PC-3 (cell line): ENCODE results near the gene FES. TPM values are rescaled to one million over a fixed set of nuclear protein-coding genes. Genes with fewer than 3 reads are reported as not detected.

ENCODE experiments used
- ATAC-seq: fragments of 200-7000 bp; cut with Tn5 transposase; 2 replicates; pipeline ENCODE4 v1.9.1; 2020; ENCODE audit warnings: mild to moderate bottlenecking, moderate library complexity
- BruUV-seq: library from RNA; stranded (reverse); fragments of 400-500 nt; replicated peaks from 2 replicates; lab custom pipeline; 2021; lab: Mats Ljungman, UMichigan
- CTCF ChIA-PET: fragments of 300-600 bp; sonication (Branson Sonifier 250); formaldehyde crosslinking; loops from one replicate; lab custom pipeline; 2022; ENCODE audit warnings: antibody characterized with exemption; lab: Charles Lee
- POLR2A ChIA-PET: fragments of 300-600 bp; sonication (Branson Sonifier 250); formaldehyde crosslinking; loops from one replicate; lab custom pipeline; 2022; ENCODE audit warnings: antibody characterized with exemption; ENCODE audit not compliant: unreplicated experiment; lab: Charles Lee
- DNase-seq: peaks from one replicate; pipeline ENCODE4 v3.0.0-alpha.2; 2015
- H2AFZ ChIP-seq: fragments of 300-600 bp; sonication (generic); 2 replicates; pipeline ENCODE4 v1.6.0; 2016; ENCODE audit warnings: antibody characterized with exemption, low read length
- H3F3A ChIP-seq: fragments of 300-600 bp; sonication (generic); one replicate; pipeline ENCODE4 v1.6.0; 2017; ENCODE audit warnings: antibody characterized with exemption, low read length, control low read depth, mild to moderate bottlenecking; ENCODE audit not compliant: unreplicated experiment
- H3K27ac ChIP-seq: fragments of 300-600 bp; sonication (generic); 2 replicates; pipeline ENCODE4 v1.5.1; 2016; ENCODE audit warnings: mild to moderate bottlenecking, low read length
- H3K27me3 ChIP-seq: fragments of 300-600 bp; sonication (generic); 2 replicates; pipeline ENCODE4 v1.6.1; 2016; ENCODE audit warnings: low read length, mixed read lengths
- H3K36me3 ChIP-seq: fragments of 300-600 bp; sonication (generic); 2 replicates; pipeline ENCODE4 v1.6.1; 2016; ENCODE audit warnings: low read depth, mixed run types, low read length, mixed read lengths
- H3K4me1 ChIP-seq: fragments of 300-600 bp; sonication (generic); 2 replicates; pipeline ENCODE4 v1.5.1; 2016; ENCODE audit warnings: low read length; ENCODE audit not compliant: insufficient read depth
- H3K4me2 ChIP-seq: fragments of 300-600 bp; sonication (generic); 2 replicates; pipeline ENCODE4 v1.6.0; 2016; ENCODE audit warnings: low read length
- H3K4me3 ChIP-seq: fragments of 300-600 bp; sonication (generic); 2 replicates; pipeline ENCODE4 v1.5.1; 2016; ENCODE audit warnings: mild to moderate bottlenecking, low read length, mixed read lengths
- H3K79me2 ChIP-seq: fragments of 300-600 bp; sonication (generic); 2 replicates; pipeline ENCODE4 v1.6.1; 2017; ENCODE audit warnings: low read length, mixed read lengths
- H3K9ac ChIP-seq: fragments of 300-600 bp; sonication (generic); 2 replicates; pipeline ENCODE4 v1.6.0; 2016; ENCODE audit warnings: mild to moderate bottlenecking, low read length
- H3K9me2 ChIP-seq: fragments of 300-600 bp; sonication (generic); replicated peaks from 2 replicates; pipeline ENCODE4 v1.6.1; 2016; ENCODE audit warnings: mixed run types, low read length, mixed read lengths
- H3K9me3 ChIP-seq: fragments of 300-600 bp; sonication (generic); 2 replicates; pipeline ENCODE4 v1.6.1; 2016; ENCODE audit warnings: low read length, mixed read lengths
- H4K20me1 ChIP-seq: fragments of 300-600 bp; sonication (generic); 2 replicates; pipeline ENCODE4 v1.6.1; 2016; ENCODE audit warnings: low read length, mixed read lengths
- CTCF ChIP-seq: fragments of 300-600 bp; sonication (generic); conservative IDR thresholded peaks from 2 replicates; pipeline ENCODE4 v1.5.1; 2017; ENCODE audit warnings: antibody characterized with exemption, low read depth, mild to moderate bottlenecking, low read length
- EZH2 ChIP-seq: fragments of 300-600 bp; sonication (generic); IDR thresholded peaks from one replicate; pipeline ENCODE4 v1.6.1; 2017; ENCODE audit warnings: antibody characterized with exemption, mild to moderate bottlenecking, low read length; ENCODE audit not compliant: unreplicated experiment
- EZH2phosphoT487 ChIP-seq: fragments of 300-600 bp; sonication (generic); IDR thresholded peaks from 2 replicates; pipeline ENCODE4 v1.6.1; 2018; ENCODE audit warnings: mild to moderate bottlenecking, antibody characterized with exemption, low read length, borderline replicate concordance
- intact Hi-C: fragments of 100-400 bp; cut with micrococcal nuclease; formaldehyde crosslinking; loops from 2 replicates; pipeline ENCODE4 v1.9.0; 2023
- total RNA-seq: library from RNA; depleted of rRNA; stranded (reverse); fragments of >200 nt; gene quantifications from 2 replicates; pipeline ENCODE4 v1.2.3, GENCODE V29; 2014

The FES gene
- total RNA-seq, 1 experiment from 2014 or later, result 2.8 TPM

- Histone ChIP-seq H3K27me3 (no peaks in the 10 kb centered on the region), H2AFZ (no peak overlapping the region), H3K9me2 (no peaks in the 10 kb centered on the region), H3K4me1 (no peaks in the 10 kb centered on the region), H3K4me3 (no peak overlapping the region), H3K4me2 (no peak overlapping the region), H3K79me2 (peaks cover 4% of the 10 kb centered on the region; the same call in 1 of the 2 replicates), H3K9ac (no peak overlapping the region), H3K36me3 (peaks cover 11% of the 10 kb centered on the region), H3F3A (no peaks in the 10 kb centered on the region), H3K27ac (no peak overlapping the region), H3K9me3 (no peaks in the 10 kb centered on the region), H4K20me1 (no peaks in the 10 kb centered on the region)
- CTCF ChIA-PET, result no interaction called here
- POLR2A ChIA-PET, result no interaction called here
- ATAC-seq (no peak), DNase-seq (no peak)
- intact Hi-C loops, result no loop called here
- TF ChIP-seq CTCF, result no peak
- no TSS peak for BruUV-seq
Measured at GRCh38 chr15:90909976-90910375, 25.7 kb downstream of the FES start.

GRCh38 chr15:90910441-90911301, 26.4 kb downstream of the FES start:
- H3K4me1 ChIP-seq, result no peaks in the 10 kb centered on the region
- H3K4me3 ChIP-seq, result no peak overlapping the region
- no peak overlapping the region for H3K4me2 ChIP-seq
- no peak for TF ChIP-seq EZH2phosphoT487
- DNase-seq (no peak), ATAC-seq (no peak)
- no peaks in the 10 kb centered on the region for H3K79me2 ChIP-seq
- H3K36me3 ChIP-seq, result peaks cover 7% of the 10 kb centered on the region
- POLR2A ChIA-PET, result no interaction called here
- H3F3A ChIP-seq, result no peaks in the 10 kb centered on the region
- H3K27me3 ChIP-seq, result no peaks in the 10 kb centered on the region
- CTCF ChIA-PET, result no interaction called here
- H3K9me2 ChIP-seq, result no peaks in the 10 kb centered on the region
- no peak overlapping the region for H3K27ac ChIP-seq
- BruUV-seq, result no TSS peak
- intact Hi-C loops, result no loop called here
- H2AFZ ChIP-seq, result no peak overlapping the region
- H4K20me1 ChIP-seq, result no peaks in the 10 kb centered on the region
- H3K9me3 ChIP-seq, result no peaks in the 10 kb centered on the region
- no peak overlapping the region for H3K9ac ChIP-seq

GRCh38 chr15:90911302-90911623, 27.0 kb downstream of the FES start:
- no peaks in the 10 kb centered on the region for H3F3A ChIP-seq
- H3K4me2 ChIP-seq, result no peak overlapping the region
- ChIA-PET CTCF (no interaction called here), POLR2A (no interaction called here)
- ATAC-seq (no peak), DNase-seq (no peak)
- no peak overlapping the region for H3K4me3 ChIP-seq
- no peaks in the 10 kb centered on the region for H3K9me2 ChIP-seq
- intact Hi-C loops, result no loop called here
- H3K36me3 ChIP-seq, result peaks cover 7% of the 10 kb centered on the region
- no peaks in the 10 kb centered on the region for H4K20me1 ChIP-seq
- no peak overlapping the region for H3K9ac ChIP-seq
- no peaks in the 10 kb centered on the region for H3K4me1 ChIP-seq
- no peaks in the 10 kb centered on the region for H3K27me3 ChIP-seq
- no TSS peak for BruUV-seq
- no peak for TF ChIP-seq EZH2
- no peak for TF ChIP-seq CTCF
- no peak for TF ChIP-seq EZH2phosphoT487
- no peaks in the 10 kb centered on the region for H3K9me3 ChIP-seq
- no peaks in the 10 kb centered on the region for H3K79me2 ChIP-seq
- no peak overlapping the region for H2AFZ ChIP-seq
- H3K27ac ChIP-seq, result no peak overlapping the region
